ENCODE results near the gene TMEM59. TPM values are rescaled to one million over a fixed set of nuclear protein-coding genes. Genes with fewer than 3 reads are reported as not detected.
"Not testable (repeated sequence)": the region's sequence is repeated elsewhere in the genome, so short reads cannot be mapped to it uniquely, and the experiment has no call there.

Gene TMEM59
- total RNA-seq, 4 donors from 2014 or later = 70.1 to 537 (median 210) TPM

DNA sequence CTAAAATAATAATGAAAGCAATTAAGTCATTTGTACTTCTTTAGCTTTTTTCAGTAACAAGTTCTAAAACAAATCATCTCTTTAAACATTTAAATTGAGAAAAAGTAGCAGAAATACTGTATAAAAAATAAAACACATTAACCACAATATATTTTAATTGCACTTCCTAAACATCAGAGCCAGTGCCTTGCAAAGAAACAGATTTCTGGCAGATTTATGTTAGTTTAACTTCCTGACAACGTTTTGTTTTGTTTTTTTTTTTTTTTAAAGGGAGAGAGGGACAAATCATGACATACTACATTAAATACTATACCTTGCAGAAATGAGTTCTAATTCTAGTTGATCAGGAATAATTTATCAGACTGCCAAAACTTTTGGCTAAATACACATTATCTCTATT is 11.2 kb downstream of the TMEM59 start:
- Histone ChIP-seq H3K9me3 (no peaks in the 10 kb centered on the region), H3K4me1 (no peaks in the 10 kb centered on the region), H3K4me3 (no peak overlapping the region), H3K27me3 (no peaks in the 10 kb centered on the region), H3K27ac (no peak overlapping the region), H3K36me3 (peaks cover 0 to 71% (median 0%) of the 10 kb centered on the region in 3 donors)
- no peak for DNase-seq
- no peak for TF ChIP-seq POLR2A (IDR thresholded peaks at IDR 0.05)
- TF ChIP-seq, protein P1, sequence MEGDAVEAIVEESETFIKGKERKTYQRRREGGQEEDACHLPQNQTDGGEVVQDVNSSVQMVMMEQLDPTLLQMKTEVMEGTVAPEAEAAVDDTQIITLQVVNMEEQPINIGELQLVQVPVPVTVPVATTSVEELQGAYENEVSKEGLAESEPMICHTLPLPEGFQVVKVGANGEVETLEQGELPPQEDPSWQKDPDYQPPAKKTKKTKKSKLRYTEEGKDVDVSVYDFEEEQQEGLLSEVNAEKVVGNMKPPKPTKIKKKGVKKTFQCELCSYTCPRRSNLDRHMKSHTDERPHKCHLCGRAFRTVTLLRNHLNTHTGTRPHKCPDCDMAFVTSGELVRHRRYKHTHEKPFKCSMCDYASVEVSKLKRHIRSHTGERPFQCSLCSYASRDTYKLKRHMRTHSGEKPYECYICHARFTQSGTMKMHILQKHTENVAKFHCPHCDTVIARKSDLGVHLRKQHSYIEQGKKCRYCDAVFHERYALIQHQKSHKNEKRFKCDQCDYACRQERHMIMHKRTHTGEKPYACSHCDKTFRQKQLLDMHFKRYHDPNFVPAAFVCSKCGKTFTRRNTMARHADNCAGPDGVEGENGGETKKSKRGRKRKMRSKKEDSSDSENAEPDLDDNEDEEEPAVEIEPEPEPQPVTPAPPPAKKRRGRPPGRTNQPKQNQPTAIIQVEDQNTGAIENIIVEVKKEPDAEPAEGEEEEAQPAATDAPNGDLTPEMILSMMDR (IDR thresholded peaks at IDR 0.05) = no peak

DNA sequence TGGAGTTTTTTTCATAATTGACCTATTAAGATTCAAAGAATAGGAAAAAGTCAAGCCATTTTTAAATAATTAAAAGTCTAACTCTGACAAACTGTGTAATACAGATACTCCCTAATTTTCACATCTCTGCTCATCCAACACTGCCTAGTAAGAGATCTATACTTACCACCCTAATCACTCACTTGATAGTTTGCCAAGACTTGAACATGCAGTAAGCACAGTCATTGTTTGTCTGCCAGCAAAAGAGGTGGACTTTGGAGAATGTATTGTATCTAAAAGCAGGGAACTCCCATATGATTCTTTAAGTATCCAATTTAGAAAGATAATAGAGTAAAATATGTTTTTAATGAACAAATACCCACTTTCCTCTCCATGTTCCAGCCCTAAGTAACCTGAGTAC is 15.5 kb downstream of the TMEM59 start:
- no peak for DNase-seq
- Histone ChIP-seq H3K9me3 (no peaks in the 10 kb centered on the region), H3K27ac (no peak overlapping the region), H3K4me1 (no peaks in the 10 kb centered on the region), H3K4me3 (no peak overlapping the region), H3K27me3 (no peaks in the 10 kb centered on the region), H3K36me3 (peaks cover 0 to 100% (median 0%) of the 10 kb centered on the region in 3 donors)
- TF ChIP-seq POLR2A (IDR thresholded peaks at IDR 0.05) = no peak

DNA sequence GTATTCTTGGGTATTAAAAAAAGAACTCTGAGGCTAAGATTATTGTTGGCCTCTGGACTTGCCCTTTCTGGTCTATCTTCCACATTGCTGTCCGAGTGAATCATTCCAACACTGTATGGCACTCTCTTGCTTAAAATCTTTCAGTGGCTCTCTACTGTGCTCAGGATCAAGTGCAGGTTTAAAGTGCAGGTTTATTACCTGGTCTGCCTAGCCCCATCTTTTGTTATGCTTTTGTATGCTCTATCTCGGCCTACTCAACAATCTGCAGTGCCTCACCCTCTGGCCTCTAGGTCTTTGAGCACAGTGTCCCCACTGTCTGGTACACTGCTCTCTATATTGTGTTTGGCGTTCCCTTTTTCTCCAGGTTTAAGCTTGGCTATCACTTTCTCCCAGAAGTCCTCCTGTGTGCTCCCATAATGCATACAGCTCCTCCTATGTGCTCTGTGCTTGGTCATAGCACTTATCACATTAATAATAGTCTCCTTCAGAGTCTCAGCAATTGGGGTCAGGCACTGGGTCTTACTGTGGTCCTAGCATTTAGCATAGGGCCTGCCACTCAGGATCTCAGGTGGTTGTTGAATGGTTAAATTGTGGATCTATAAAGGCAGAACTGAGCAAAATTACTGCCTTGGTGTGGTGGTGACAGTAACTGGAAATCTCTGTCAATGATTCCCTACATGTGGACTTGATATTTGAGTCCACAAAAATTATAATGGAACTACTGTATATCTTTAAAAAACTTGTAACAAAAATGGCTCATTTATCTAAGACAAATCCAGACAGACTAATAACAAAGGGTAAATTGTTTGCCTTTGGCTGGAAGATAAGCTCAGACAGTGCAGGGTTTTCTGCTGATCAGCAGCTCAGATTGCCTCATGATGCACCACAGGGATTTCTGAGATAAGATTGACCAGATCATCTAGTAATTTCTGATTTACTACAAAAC is 24.4 kb downstream of the TMEM59 start:
- TF ChIP-seq, protein P1 (IDR thresholded peaks at IDR 0.05) = no peak
- no peak for TF ChIP-seq POLR2A (IDR thresholded peaks at IDR 0.05)
- no peak for DNase-seq
- H3K9me3 ChIP-seq = no peaks in the 10 kb centered on the region
- no peak overlapping the region for H3K27ac ChIP-seq
- no peak overlapping the region for H3K4me3 ChIP-seq
- peaks cover 0 to 3% (median 0%) of the 10 kb centered on the region in 4 donors for H3K4me1 ChIP-seq
- no peaks in the 10 kb centered on the region for H3K27me3 ChIP-seq
- peaks cover 0 to 35% (median 0%) of the 10 kb centered on the region in 3 donors for H3K36me3 ChIP-seq

DNA sequence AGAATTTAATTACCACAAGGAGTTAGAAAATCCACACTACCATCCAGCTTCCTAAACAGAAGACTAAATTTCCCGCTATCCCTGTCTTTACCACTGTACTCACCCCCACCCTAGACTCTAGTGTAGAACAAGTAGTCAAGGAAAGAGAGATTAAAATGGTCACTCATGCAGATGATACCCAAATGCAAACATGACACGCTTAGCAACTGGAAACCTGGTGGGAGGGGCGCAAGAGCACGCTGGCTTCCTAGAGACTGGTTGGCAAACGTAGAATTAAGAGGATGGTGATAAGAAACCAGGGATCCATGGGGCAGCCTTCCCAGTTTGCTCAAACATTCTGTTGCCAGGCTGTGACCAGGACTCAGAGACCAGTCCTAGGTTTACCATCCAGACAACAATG is 25.2 kb downstream of the TMEM59 start:
- no peak overlapping the region for H3K27ac ChIP-seq
- DNase-seq = no peak
- no peak for TF ChIP-seq POLR2A (IDR thresholded peaks at IDR 0.05)
- TF ChIP-seq, protein P1 (IDR thresholded peaks at IDR 0.05) = no peak
- H3K4me1 ChIP-seq = peaks cover 0 to 3% (median 0%) of the 10 kb centered on the region in 4 donors
- H3K36me3 ChIP-seq = peaks cover 0 to 28% (median 0%) of the 10 kb centered on the region in 3 donors
- H3K4me3 ChIP-seq = no peak overlapping the region
- no peaks in the 10 kb centered on the region for H3K27me3 ChIP-seq
- no peaks in the 10 kb centered on the region for H3K9me3 ChIP-seq

DNA sequence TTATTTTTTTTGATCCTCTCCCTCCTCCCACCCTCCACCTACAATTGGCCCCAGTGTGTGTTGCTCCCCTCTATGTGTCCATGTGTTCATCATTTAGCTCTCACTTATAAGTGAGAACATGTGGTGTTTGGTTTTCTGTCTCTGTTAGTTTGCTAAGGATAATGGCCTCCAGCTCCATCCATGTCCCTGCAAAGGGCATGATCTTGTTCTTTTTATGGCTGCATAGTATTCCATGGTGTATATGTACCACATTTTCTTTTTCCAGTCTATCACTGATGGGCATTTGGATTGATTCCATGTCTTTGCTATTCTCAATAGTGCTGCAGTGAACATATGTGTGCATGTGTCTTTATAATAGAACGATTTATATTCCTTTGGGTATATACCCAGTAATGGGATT is 28.2 kb downstream of the TMEM59 start:
- H3K36me3 ChIP-seq, H3K4me1 ChIP-seq, H3K9me3 ChIP-seq, DNase-seq, H3K27me3 ChIP-seq, H3K27ac ChIP-seq, H3K4me3 ChIP-seq: not testable (repeated sequence)

DNA sequence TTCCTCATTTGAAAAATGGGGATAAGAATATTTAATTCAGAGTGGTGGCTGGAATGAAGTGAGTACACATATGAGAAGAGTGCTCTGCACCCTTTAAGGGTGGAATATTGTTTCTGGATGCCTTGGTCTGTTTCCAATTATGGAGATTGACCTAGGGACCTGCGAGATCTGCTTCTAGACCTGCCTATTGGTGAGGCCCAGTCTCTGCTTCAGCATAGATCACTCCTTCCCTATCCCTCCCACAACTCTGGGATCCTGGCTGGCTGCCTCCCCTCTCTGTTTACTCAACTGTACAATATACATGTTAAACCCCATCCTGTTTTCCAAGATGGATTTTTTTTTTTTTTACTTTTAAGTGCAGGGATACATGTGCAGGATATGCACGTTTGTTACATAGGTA is 28.6 kb downstream of the TMEM59 start:
- DNase-seq = no peak
- H3K36me3 ChIP-seq = no peaks in the 10 kb centered on the region
- TF ChIP-seq, protein P1 (IDR thresholded peaks at IDR 0.05) = no peak
- TF ChIP-seq POLR2A (IDR thresholded peaks at IDR 0.05) = no peak
- peaks cover 0 to 3% (median 0%) of the 10 kb centered on the region in 4 donors for H3K4me1 ChIP-seq
- H3K27ac ChIP-seq = no peak overlapping the region
- no peaks in the 10 kb centered on the region for H3K27me3 ChIP-seq
- no peak overlapping the region for H3K4me3 ChIP-seq
- H3K9me3 ChIP-seq = no peaks in the 10 kb centered on the region

DNA sequence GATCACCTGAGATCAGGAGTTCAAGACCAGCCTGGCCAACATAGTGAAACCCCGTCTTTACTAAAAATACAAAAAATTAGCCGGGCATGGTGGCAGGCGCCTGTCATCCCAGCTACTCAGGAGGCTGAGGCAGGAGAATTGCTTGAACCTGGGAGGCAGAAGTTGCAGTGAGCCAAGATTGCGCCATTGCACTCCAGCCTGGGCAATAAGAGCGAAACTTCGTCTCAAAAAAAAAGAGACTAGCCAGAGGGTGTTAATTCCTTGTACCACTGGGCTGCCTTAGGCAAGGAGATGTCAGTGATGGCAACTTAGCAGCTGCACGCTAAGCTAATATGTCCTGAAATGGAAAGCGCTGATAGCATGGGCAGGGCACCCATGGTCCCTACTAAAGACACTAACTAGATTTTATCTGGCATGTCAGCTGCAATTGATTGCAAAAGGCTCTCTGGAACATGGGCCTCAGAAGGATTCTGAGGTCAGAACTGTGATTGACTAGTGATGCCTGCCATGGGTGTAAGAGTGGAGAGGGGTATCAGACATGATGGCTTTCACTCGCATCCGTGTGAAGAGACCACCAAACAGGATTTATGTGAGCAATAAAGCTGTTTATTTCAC is 33.3 kb downstream of the TMEM59 start:
- H3K27ac ChIP-seq, DNase-seq, H3K4me1 ChIP-seq, H3K9me3 ChIP-seq, H3K36me3 ChIP-seq, H3K4me3 ChIP-seq, H3K27me3 ChIP-seq: not testable (repeated sequence)

Measured in Peyer's patch (tissue), 4 donors.